IPS-18c (cell line): ENCODE data around the gene POTEF.
"Not testable (repeated sequence)": the region's sequence is repeated elsewhere in the genome, so short reads cannot be mapped to it uniquely, and the experiment has no call there.

ENCODE experiments used
- H3K4me3 ChIP-seq: 2 replicates; pipeline ENCODE4 v1.7.0; 2013; ENCODE audit warnings: low read depth, mild to moderate bottlenecking, low read length, moderate library complexity; ENCODE audit not compliant: insufficient read depth
- H3K9me3 ChIP-seq: one replicate; pipeline ENCODE4 v1.6.1; 2013; ENCODE audit warnings: mild to moderate bottlenecking, low read length, moderate library complexity; ENCODE audit not compliant: control insufficient read depth, insufficient read depth

Gene POTEF

DNA sequence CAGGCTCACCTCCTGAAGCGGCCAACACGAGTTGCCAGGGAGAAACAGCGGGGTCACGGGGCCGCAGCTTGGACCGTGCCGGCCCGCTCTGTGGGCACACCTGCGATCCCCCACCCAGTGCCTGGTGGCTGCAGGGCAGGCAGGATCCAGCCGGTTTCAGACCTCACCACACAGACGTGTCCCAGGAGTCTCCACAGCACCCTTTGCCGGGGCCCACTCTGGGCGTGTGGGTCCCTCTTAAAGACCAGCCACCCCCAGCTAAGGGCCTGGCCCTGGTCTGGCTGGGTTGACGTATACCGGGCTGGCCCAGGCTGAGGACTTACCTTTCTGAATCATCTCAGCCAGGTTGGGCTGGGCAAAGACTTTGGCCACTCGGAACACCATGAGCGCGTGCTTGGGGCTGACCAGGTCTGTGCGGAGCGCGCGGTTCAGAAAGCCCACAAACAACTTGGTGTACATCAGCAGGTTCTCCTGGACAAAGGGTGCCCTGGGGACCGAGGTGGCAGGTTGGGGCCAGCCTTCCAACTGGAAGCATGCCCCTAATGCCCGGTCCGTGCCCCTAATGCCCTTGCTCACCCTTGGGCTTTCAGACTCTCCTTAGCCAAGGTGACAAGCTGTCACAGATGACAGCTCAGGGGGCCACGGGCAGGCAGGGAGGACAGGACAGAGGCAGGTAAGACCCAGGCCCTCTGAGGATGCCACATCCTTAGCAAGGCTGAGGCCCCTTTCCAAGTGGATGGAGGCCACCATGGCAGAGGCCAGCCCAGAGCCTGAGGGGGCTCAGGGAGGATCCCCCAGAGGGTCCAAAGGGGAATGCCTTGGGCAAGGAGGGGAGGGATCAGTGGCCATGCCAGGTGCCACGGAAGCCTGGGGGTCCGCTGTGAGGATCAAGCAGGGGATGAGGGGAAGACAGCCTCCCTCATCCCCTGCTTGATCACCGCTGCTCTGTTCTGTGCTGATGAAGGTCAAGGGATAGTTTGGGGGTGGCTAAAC lies 26.0 kb upstream of the POTEF start:
- no peak overlapping the region for H3K4me3 ChIP-seq
- no peaks in the 10 kb centered on the region for H3K9me3 ChIP-seq

DNA sequence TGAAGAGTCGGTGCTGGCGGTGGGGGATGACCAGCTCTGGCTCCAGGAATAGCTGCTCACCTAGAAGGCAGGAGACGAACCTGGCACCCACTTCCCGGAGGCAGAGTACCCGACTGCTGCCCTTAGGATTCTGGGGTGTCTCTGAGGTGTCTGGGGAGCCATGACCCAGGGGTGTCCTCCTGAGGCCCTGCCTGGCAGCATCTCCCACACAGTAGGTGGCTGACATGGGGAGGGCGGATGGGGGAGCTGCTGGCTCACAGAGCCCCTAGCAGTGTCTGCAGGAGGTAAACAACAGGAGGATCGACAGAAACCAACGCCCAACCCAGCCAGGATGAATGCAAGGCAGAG lies 25.4 kb upstream of the POTEF start:
- not testable (repeated sequence) for H3K9me3 ChIP-seq, H3K4me3 ChIP-seq

DNA sequence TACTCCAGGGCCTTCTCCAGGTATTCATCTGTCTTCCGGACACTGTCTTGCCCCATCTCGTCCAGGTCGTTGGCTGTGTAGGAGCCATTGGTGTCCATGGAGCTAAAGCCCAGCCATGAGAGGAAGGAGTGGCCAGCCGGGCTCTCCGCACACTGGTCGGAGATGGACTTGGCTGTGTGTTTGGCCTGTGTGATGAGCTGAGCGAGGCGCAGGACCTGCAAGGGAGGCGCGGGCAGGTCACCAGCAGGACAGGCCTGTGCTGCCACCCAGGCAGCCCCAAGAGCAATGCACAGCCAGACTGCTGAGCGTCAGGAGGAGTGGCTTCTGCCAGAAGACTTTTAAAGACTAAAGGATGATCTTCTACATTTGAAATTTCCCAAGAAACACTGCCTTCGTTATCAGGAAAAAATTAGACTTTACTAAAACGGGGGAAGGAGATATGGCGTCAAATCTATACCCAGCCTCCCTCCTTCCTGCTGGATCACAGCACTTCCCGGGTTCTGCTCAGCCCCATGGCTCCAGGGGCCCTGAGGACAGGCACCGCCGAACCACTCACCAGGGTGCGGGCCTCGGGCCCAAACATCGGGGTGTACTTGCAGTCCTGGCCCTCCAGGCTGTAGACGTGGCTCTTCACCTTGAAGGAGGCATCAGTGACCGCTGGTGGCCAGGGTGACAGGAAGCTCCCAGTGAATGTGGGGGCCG lies 24.9 kb upstream of the POTEF start:
- not testable (repeated sequence) for H3K9me3 ChIP-seq, H3K4me3 ChIP-seq

DNA sequence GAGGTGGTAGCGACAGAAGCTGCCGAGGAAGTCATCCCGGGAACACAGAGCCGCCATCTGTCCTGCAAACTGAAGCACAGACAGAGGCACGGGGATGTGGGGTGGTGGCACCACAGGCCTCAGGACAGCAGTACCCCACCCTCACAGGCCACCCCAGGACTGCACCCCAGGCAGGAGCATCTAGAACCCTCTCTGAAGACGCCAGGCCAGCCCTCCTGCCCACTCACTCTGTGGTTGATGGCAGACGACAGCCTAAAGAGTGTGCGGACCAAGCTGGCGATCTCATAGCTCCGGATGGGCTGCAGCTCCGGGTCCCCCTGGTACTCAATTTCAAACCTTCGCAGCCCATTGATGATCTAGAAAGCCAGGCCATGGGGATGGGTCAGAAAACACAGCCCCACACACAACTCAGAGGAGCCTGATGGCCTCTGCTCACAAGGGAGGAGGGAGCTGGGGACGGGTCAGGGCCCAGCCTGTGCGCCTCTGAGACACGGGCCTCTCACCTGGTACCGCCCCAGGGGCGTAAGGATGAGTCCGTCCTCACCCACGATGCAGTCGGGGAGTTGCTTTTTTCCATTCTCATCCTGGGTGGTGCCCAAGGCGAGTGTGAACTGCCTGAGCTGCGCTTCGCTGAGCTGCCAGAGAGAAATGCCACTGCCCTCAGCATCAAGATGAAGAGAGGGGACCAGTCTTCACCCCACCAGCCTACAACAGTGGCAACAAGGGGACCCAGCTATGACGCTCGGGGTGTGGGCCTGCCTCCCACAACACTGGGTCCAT lies 24.0 kb upstream of the POTEF start:
- no peak overlapping the region for H3K4me3 ChIP-seq
- no peaks in the 10 kb centered on the region for H3K9me3 ChIP-seq

DNA sequence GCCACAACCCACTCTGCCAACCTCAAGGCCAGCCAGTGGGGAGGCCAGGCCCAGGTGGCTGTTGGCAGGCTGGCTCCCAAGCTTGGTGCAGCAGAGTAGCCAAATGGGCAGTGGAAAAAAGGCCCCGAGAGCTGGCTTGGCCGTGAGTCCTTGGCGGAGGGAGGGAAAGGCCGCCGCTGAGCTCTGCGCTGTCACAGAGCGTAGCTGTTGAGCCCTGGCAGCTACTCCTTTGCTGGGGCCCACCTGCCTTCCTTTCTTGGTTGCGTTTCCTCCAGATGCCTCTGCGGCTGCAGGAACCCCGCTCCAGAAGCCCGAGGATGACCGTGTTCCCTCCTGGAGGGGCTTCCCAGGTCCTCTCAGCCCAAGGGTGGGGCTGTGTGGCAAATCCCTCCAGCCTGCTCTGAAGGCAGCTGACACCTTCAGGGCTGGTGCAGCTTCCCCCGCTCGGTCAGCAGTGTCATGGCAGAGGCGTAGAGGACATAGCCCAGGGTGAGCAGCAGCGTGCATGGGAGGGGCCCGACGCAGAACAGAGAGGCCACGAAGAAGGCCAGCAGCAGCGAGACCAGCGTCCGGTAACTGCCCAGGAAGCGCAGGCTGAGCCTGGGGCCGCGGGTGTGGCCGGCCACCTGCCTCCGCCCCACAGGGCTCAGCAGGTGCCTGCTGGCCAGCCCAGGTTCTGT lies 23.3 kb upstream of the POTEF start:
- H3K9me3 ChIP-seq, H3K4me3 ChIP-seq: not testable (repeated sequence)

DNA sequence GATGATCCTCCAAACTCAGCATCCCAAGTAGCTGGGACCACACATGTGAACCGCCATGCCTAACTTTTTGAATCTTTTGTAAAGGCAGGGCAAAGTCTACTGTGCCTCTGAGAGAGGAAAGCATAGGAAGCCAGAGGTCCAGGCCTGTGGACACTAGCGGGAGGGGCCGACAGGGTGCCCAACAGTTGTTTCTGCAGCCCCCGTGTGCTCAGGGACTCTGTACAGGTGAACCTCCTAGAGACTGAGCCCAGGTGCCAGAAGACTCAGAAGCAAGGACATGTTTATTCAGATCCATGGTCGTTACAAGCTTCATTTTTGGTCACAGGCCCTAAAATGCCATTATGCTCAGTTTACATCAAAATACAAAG lies 22.1 kb upstream of the POTEF start:
- H3K4me3 ChIP-seq, H3K9me3 ChIP-seq: not testable (repeated sequence)

DNA sequence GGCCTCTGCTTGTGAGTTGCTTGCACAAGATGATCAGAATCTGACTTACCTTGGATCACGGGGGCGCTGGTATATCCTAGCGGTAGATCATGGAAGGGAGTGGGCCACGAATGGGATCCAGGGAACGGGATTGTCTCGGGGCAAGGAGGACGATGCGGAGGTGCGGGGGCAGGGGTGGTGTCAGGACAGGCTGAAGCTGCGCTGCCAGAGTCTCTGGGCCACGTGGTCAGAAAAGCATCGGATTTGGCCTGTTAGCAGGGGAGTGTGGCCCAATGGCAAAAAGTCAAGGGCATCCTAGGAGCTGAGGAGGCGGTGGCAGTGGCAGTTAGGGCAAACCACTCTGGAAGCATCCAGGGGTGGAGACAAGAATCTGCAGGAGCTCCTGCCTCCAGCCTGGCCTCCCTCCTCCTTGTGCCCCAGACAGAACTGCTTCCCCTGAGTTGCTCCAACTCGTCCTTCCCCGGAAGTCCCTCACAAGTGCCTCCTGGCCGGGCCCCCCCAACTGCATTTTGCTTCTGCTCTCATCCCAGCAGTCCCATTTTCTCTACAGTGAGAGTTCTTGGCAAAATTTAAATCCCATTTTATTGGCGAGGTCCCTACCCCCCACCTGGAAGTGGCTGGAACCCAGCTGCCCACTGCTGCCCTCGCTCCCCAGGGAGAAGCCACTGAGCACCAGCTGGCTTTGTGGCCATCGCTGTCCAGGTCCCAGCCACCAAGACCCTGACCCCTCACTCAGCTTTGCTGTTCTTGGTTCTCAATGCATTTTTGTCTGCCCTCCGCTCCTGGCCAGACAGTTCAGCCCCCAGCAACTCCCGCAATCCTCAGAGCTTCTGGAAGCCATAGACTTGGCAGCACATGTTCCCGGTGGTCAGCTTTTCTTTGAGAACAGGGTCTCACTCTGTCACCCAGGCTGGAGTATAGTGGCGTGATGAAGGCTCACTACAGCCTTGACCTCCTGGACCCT lies 21.4 kb upstream of the POTEF start:
- no peak overlapping the region for H3K4me3 ChIP-seq
- no peaks in the 10 kb centered on the region for H3K9me3 ChIP-seq

DNA sequence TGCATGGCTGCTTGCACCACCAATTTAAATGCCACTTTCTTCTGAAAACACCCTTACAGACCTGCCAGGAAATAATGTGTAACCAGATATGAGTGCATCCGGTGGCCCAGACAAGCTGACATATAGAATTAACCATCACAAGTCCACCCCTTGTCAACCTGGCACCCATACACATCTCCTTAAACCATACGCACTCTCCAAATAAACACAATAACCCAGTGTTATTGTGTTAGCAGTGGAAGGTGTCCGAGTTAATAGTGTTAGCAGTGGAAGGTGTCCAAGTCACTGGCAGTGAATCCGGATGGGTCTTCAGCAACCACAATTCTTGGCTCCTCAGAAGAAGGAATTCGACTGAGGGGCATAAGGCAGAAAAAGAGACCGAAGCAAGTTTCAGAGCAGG lies 19.5 kb upstream of the POTEF start:
- not testable (repeated sequence) for H3K4me3 ChIP-seq, H3K9me3 ChIP-seq

DNA sequence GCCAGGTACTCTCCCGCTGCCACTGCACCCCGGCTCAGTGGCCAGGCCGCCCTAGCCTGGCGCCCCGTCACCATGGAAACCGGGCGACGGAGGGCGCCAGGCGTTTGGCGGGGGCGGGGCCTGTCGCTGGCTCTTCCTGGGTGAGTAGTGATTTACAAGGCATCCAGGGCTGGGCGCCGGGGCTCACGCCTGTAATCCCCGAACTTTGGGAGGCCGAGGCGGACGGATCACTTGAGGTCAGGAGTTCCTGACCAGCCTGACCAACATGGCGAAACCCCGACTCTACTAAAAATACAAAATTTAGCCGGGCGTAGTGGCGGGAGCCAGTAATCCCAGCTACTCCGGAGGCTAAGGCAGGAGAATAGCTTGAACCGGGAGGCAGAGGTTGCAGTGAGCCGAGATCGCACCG lies 16.0 kb upstream of the POTEF start, which contains the start of gene CCDC74B:
CCDC74B (minus strand) TSS at position 107 of the 409 bp plus-strand sequence. CDS start 116 bp downstream, outside the sequence.
- peak within 1 kb of the TSS; percentile 36; the same call in 1 of the 2 replicates for H3K4me3 ChIP-seq
- H3K9me3 ChIP-seq, result not testable (repeated sequence)

DNA sequence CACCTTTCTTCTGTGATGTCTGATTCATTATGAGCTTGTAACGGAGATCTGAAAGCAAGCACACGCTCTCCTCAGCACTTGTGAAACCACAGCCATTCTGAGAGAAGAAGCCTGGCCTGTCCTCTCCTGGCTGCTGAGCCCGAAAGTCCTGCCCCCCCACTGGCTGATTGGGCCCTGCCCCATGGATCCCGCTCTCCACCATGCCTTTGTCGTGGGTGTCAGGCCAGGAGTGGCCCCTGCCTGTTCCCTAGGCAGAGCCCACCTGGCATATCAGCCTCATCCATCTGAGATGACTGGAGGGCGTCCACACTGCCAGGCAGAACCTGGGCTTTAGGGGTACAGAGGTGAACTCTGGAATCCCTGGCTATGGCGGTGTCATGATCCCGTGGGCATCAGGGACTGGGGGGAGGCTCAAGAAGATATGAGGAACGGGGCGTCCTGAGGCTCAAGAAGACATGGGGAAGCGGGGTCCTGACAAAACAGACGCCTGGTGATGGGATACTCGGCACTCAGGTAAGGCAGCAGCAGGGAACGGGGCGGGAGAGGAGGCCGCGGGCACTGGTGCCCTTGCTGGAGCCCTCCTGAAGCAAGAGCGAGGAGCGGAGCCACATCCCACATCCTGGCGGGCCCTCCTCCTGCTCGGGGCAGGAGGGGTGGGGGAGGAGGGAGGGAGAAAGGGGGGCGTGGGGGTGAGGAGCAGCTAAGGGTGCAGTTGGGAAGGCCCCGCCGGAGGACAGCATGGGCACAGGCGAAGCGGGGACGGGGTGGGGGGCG lies 14.4 kb upstream of the POTEF start:
- H3K9me3 ChIP-seq, result not testable (repeated sequence)
- peak overlapping the region; percentile 24; the same call in 1 of the 2 replicates for H3K4me3 ChIP-seq

DNA sequence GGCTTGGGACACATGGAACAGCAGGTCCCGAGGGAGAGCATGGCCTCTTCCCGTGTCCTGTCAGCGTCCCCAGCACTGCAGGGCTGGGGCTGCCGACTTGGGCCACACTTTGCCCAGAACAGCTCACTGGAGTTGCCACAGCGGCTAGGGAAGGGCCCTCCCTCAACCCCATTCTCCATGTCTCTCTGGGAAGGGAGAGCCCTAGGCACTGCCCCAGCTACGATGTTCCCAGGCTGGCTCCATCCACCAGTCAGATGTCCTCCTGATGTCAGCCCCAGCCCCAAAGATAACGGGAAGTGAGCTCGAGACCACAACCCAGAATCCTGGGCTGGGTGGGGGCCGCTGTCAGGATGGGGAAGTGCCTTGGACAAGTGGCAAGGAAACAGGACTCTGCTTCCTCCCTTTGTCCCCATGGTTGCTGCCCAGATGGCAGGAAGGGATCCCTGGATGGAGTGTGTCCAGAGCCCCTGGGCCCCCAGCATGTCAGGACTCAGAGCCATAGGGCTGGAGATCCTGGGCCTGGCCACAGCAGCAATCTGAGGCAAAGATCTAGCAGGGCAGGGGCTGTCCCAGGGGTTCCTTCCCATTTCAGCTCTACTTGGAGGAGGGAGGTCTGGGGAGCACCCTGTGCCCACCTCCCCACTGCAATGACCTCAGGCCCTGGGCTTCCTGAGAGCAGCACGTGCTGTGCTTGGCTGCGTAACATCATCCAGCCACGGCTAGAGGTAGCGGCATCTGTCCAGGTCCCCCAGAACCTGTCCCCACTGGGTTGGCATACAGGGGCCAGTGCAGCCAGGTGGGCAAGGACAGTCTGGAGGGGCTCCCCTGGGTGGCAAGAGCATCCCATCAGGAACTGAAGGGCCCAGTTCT lies 13.6 kb upstream of the POTEF start:
- H3K9me3 ChIP-seq, H3K4me3 ChIP-seq: not testable (repeated sequence)

DNA sequence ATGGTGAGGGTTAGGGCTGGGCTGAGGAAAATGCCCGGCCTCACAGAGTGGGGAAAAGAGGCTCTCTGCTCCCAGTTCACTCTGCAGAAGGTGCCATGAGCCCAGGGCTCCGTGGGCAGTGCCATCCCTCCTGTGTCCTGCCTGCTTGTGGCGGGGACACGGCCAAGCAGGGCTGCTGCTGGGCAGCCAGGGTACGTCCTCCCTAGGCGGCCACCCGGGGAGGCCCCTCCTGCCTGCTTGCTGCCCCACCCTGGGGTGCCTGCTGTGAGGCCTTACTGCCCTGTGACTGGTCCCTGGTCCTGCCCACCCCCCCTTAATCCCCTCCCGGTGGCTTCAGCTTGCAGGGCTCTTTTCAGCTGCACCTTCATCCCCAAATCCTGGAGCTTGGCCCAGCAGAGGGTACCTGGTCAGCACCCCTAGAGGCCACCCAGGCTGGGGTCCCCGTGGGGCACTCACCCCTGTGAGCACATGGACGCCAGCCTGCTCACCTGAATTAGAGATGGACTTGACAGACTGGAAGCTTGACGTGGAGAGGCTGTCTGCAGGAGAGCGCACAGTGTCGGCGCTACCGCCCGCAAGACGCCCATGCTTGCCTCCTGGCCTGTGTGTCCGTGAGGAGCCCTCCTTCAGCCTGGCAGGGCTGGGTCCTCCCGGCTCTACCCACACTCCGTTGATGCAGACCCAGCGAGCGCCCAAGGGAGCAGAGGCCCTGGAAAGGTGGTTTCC lies 12.8 kb upstream of the POTEF start:
- H3K9me3 ChIP-seq, H3K4me3 ChIP-seq: not testable (repeated sequence)

DNA sequence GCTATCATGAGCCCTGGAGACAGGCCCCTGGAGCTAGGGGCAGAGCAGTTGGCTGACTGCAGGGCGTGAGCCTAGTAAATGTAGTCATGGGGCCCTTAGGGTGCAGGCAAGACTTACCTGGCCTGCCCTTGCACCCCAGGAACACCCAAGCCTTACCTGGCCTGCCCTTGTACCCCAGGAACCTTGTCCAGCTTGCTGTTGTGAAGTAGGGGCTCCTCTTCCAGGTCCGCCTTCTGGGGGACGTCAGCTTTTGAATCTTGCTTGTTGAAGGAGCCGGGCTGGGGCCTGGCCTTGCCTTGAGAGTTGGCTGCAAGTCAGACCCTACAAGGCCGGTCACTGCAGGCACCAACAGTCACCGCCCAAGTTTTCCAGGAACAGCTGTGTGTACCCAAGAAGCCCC lies 12.0 kb upstream of the POTEF start:
- H3K9me3 ChIP-seq, H3K4me3 ChIP-seq: not testable (repeated sequence)

DNA sequence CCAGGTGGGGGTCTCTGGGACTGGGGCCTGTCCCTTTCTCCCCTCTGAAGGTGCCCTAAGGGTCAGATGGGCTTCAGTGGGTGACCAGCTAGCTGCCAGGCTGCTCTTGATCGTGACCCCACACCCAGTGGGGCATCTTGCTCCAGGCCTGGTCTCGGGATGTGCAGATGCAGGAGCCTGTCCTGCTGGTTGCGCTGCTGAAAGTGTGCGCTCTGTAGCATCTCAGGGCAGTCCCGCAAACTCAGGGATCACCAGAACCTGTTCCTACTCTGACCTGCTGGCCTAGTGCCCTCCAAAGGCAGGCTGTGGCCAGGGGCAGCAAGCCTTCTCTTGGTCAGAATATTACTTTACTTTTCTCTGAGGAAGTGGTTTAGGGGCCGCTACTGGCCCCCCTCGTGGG lies 11.5 kb upstream of the POTEF start:
- H3K9me3 ChIP-seq, H3K4me3 ChIP-seq: not testable (repeated sequence)
